Measurements from ENCODE around the gene HABP4. TPM values are rescaled to one million over a fixed set of nuclear protein-coding genes. Genes with fewer than 3 reads are reported as not detected.

HABP4 gene
- total and polyA plus RNA-seq, 2 of the 4 experiments (the other 2 are of a cell fraction) = 5.2 to 10.6 TPM

- Histone ChIP-seq H2AK5ac (ENCODE audit: low read depth, low read length) (no peak overlapping the region), H3K4me1 (ENCODE audit: control insufficient read depth, insufficient read depth, low read length) (peaks cover 15% of the 10 kb centered on the region), H4K8ac (ENCODE audit: low read depth in 2 of 2, low read length in 2 of 2) (no peak overlapping the region), H3K4ac (ENCODE audit: low read depth, low read length) (peak overlapping the region; percentile 20), H3K23ac (ENCODE audit: low read depth, low read length) (no peak overlapping the region), H3K56ac (ENCODE audit: extremely low read depth, insufficient read depth, low read length) (no peak overlapping the region), H3K79me1 (ENCODE audit: low read depth in 1 of 2, low read length in 2 of 2) (peaks cover 0 to 14% of the 10 kb centered on the region in 2 experiments; a peak in 2 of 4 replicates), H4K5ac (ENCODE audit: low read depth, low read length) (no peak overlapping the region), H3K9me1 (ENCODE audit: insufficient read depth, low read length) (peaks cover 13% of the 10 kb centered on the region), H3K4me3 (ENCODE audit: insufficient read depth, low read depth, low read length) (no peak overlapping the region), H3K9ac (ENCODE audit: low read depth, low read length) (no peak overlapping the region), H4K91ac (ENCODE audit: insufficient read depth, low read depth, low read length) (no peak overlapping the region; the same call in 1 of the 2 replicates), H3K18ac (ENCODE audit: low read depth, low read length) (no peak overlapping the region), H2BK120ac (ENCODE audit: low read depth, low read length) (no peak overlapping the region), H3K4me2 (ENCODE audit: low read depth, low read length) (no peak overlapping the region), H2BK20ac (ENCODE audit: low read depth, low read length) (no peak overlapping the region; the same call in 1 of the 2 replicates), H4K20me1 (ENCODE audit: insufficient read depth, low read length) (no peaks in the 10 kb centered on the region; the same call in 1 of the 2 replicates), H2BK15ac (ENCODE audit: low read depth, low read length) (no peak overlapping the region), H3K27ac (ENCODE audit: insufficient read depth, low read length) (peak overlapping the region; percentile 16; the same call in 1 of the 2 replicates), H3K9me3 (ENCODE audit: control insufficient read depth, insufficient read depth, low read length) (no peaks in the 10 kb centered on the region), H2AFZ (replicated peaks; ENCODE audit: low read length, poor library complexity) (no peak overlapping the region), H2AK9ac (replicated peaks; ENCODE audit: low read depth, low read length, poor library complexity) (no peak overlapping the region), H3K14ac (replicated peaks; ENCODE audit: low read depth, low read length) (no peak overlapping the region), H2BK5ac (ENCODE audit: low read depth, low read length, poor library complexity, severe bottlenecking) (no peak overlapping the region), H3K36me3 (ENCODE audit: control insufficient read depth, insufficient read depth, low read length) (peaks cover 3% of the 10 kb centered on the region), H3K27me3 (ENCODE audit: control insufficient read depth, insufficient read depth, low read length) (no peaks in the 10 kb centered on the region)
- in situ Hi-C loops (cut with MboI; ENCODE audit: low sequenced_read_pairs) (no loop called here), dilution Hi-C loops (cut with HindIII; ENCODE audit: low sequenced_read_pairs, unreplicated experiment) (no loop called here), intact Hi-C loops (cut with micrococcal nuclease) (loop anchor here (5.0 kb wide), 1 partner anchor 43 kb away; no protein-coding TSS in a partner anchor)
- BruUV-seq (replicated peaks) = no TSS peak
- TF ChIP-seq, protein P1, sequence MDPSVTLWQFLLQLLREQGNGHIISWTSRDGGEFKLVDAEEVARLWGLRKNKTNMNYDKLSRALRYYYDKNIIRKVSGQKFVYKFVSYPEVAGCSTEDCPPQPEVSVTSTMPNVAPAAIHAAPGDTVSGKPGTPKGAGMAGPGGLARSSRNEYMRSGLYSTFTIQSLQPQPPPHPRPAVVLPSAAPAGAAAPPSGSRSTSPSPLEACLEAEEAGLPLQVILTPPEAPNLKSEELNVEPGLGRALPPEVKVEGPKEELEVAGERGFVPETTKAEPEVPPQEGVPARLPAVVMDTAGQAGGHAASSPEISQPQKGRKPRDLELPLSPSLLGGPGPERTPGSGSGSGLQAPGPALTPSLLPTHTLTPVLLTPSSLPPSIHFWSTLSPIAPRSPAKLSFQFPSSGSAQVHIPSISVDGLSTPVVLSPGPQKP (IDR thresholded peaks at IDR 0.05; ENCODE audit: borderline replicate concordance, low read depth, low read length) = no peak
- no peak for TF ChIP-seq RCOR1 (IDR thresholded peaks at IDR 0.05; ENCODE audit: insufficient replicate concordance, low read length)
- no peak for TF ChIP-seq SMC3 (IDR thresholded peaks at IDR 0.05; ENCODE audit: low read depth, low read length)
- TF ChIP-seq MAFK (IDR thresholded peaks at IDR 0.05; ENCODE audit: low read depth, low read length) = no peak
- no peak for TF ChIP-seq RFX5 (IDR thresholded peaks at IDR 0.05; ENCODE audit: low read depth, low read length)
- TF ChIP-seq USF2 (IDR thresholded peaks at IDR 0.05; ENCODE audit: low read depth, low read length) = no peak
- TF ChIP-seq MAZ (IDR thresholded peaks at IDR 0.05; ENCODE audit: borderline replicate concordance, low read depth, low read length) = no peak
- no peak for TF ChIP-seq CHD1 (IDR thresholded peaks at IDR 0.05; ENCODE audit: low read depth, low read length)
- TF ChIP-seq BHLHE40 (IDR thresholded peaks at IDR 0.05; ENCODE audit: low read depth, low read length) = no peak
- TF ChIP-seq, protein P2, sequence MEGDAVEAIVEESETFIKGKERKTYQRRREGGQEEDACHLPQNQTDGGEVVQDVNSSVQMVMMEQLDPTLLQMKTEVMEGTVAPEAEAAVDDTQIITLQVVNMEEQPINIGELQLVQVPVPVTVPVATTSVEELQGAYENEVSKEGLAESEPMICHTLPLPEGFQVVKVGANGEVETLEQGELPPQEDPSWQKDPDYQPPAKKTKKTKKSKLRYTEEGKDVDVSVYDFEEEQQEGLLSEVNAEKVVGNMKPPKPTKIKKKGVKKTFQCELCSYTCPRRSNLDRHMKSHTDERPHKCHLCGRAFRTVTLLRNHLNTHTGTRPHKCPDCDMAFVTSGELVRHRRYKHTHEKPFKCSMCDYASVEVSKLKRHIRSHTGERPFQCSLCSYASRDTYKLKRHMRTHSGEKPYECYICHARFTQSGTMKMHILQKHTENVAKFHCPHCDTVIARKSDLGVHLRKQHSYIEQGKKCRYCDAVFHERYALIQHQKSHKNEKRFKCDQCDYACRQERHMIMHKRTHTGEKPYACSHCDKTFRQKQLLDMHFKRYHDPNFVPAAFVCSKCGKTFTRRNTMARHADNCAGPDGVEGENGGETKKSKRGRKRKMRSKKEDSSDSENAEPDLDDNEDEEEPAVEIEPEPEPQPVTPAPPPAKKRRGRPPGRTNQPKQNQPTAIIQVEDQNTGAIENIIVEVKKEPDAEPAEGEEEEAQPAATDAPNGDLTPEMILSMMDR (conservative IDR thresholded peaks at IDR 0.05; ENCODE audit: low read depth, low read length) = no peak
- TF ChIP-seq FOS (IDR thresholded peaks at IDR 0.05; ENCODE audit: low read depth, low read length) = no peak
- TF ChIP-seq POLR2A (IDR thresholded peaks at IDR 0.05; ENCODE audit: low read depth, low read length) = no peak
- no peak for TF ChIP-seq CEBPB (IDR thresholded peaks at IDR 0.05; ENCODE audit: low read depth, low read length)
- TF ChIP-seq MXI1 (IDR thresholded peaks at IDR 0.05; ENCODE audit: borderline replicate concordance, low read depth, low read length) = no peak
- no peak for TF ChIP-seq NFE2L2 (IDR thresholded peaks at IDR 0.05; ENCODE audit: low read depth, low read length)
- ChIA-PET CTCF (interaction anchor here (1.2 kb wide), 2 partner anchors 62 to 65 kb away, joined by 3 read pairs; partner anchors contain the start of gene HABP4), POLR2A (ENCODE audit: unreplicated experiment) (no interaction called here)
- DNase-seq (no peak), ATAC-seq (ENCODE audit: low read depth) (no peak)
- WGBS, 2 experiments (ENCODE audit: extremely low coverage in 2 of 2, insufficient read length in 1 of 2) = no CpG with 5 or more reads among the region's 3 CpGs
These were observed 64.8 kb downstream of the HABP4 start for GRCh38 chr9:96514800-96515158.
